NCI-H1105 treated with DMSO at 0.1 percent for 48 hours (cell line): Measurements from ENCODE around the gene SMARCA4.
"Not testable (repeated sequence)": the region's sequence is repeated elsewhere in the genome, so short reads cannot be mapped to it uniquely, and the experiment has no call there.

Source experiments
- DNase-seq: peaks from one replicate; lab custom pipeline; 2025; lab: John Stamatoyannopoulos, UW

SMARCA4 gene

GRCh38 chr19:10976131-10976892, 15.5 kb downstream of the SMARCA4 start:
- no peak for DNase-seq

- no peak for DNase-seq
Measured at GRCh38 chr19:10977742-10978092, 16.9 kb downstream of the SMARCA4 start.

- no peak for DNase-seq
Measured at GRCh38 chr19:10979951-10980381, 19.1 kb downstream of the SMARCA4 start.

- no peak for DNase-seq
Measured at GRCh38 chr19:10981252-10981895, 20.5 kb downstream of the SMARCA4 start.

GRCh38 chr19:10983026-10983425, 22.2 kb downstream of the SMARCA4 start:
- no peak for DNase-seq

GRCh38 chr19:10984166-10984735, 23.4 kb downstream of the SMARCA4 start:
- DNase-seq: no peak

- DNase-seq: no peak
Measured at GRCh38 chr19:10985502-10985901, 24.7 kb downstream of the SMARCA4 start.

GRCh38 chr19:10986301-10987127, 25.7 kb downstream of the SMARCA4 start:
- no peak for DNase-seq

GRCh38 chr19:10987571-10988297, 26.9 kb downstream of the SMARCA4 start:
- no peak for DNase-seq

GRCh38 chr19:10988380-10988779, 27.6 kb downstream of the SMARCA4 start:
- no peak for DNase-seq

GRCh38 chr19:10988921-10989320, 28.1 kb downstream of the SMARCA4 start:
- DNase-seq: no peak

GRCh38 chr19:10991076-10991475, 30.2 kb downstream of the SMARCA4 start:
- DNase-seq: no peak

- DNase-seq: no peak
Measured at GRCh38 chr19:10991521-10992081, 30.8 kb downstream of the SMARCA4 start.

- not testable (repeated sequence) for DNase-seq
Measured at GRCh38 chr19:10992174-10992573, 31.3 kb downstream of the SMARCA4 start.

GRCh38 chr19:10995926-10996600, 35.2 kb downstream of the SMARCA4 start:
- DNase-seq: no peak

GRCh38 chr19:10998045-10998533, 37.3 kb downstream of the SMARCA4 start:
- no peak for DNase-seq

- no peak for DNase-seq
Measured at GRCh38 chr19:10998666-10999065, 37.8 kb downstream of the SMARCA4 start.

GRCh38 chr19:11005521-11005920, 44.7 kb downstream of the SMARCA4 start:
- no peak for DNase-seq

- no peak for DNase-seq
Measured at GRCh38 chr19:11007385-11007784, 46.6 kb downstream of the SMARCA4 start.

- DNase-seq: no peak
Measured at GRCh38 chr19:11007962-11008532, 47.2 kb downstream of the SMARCA4 start.
